Lower lobe of right lung (tissue), 2 donors: ENCODE measurements around the gene SERPINB6. TPM values are rescaled to one million over a fixed set of nuclear protein-coding genes. Genes with fewer than 3 reads are reported as not detected.

ENCODE experiments used
- ATAC-seq, 2 donors: fragments of 200-7000 bp; cut with Tn5 transposase; one replicate each; pipeline ENCODE4 v1.9.1; 2020 to 2022; ENCODE audit warnings: mild to moderate bottlenecking in 2 of 2, moderate library complexity in 2 of 2
- DNase-seq: peaks from one replicate; pipeline ENCODE4 v3.0.0-alpha.2; 2020
- H3K27ac ChIP-seq: fragments of 200-600 bp; one replicate; pipeline ENCODE4 v1.8.0; 2022
- H3K27me3 ChIP-seq: fragments of 200-600 bp; one replicate; pipeline ENCODE4 v1.8.0; 2022; ENCODE audit warnings: low read depth
- H3K36me3 ChIP-seq: fragments of 200-600 bp; one replicate; pipeline ENCODE4 v1.8.0; 2022; ENCODE audit warnings: mild to moderate bottlenecking
- H3K4me1 ChIP-seq: fragments of 200-600 bp; one replicate; pipeline ENCODE4 v1.8.0; 2022
- H3K4me3 ChIP-seq: fragments of 200-600 bp; one replicate; pipeline ENCODE4 v1.8.0; 2022; ENCODE audit warnings: mild to moderate bottlenecking
- H3K9me3 ChIP-seq: fragments of 200-600 bp; one replicate; pipeline ENCODE4 v1.8.0; 2022
- CTCF ChIP-seq: fragments of 200-600 bp; IDR thresholded peaks from one replicate; pipeline ENCODE4 v1.8.0; 2022; ENCODE audit warnings: antibody characterized with exemption, mild to moderate bottlenecking
- intact Hi-C: fragments of 100-400 bp; cut with DNase I; formaldehyde crosslinking; loops from one replicate; pipeline ENCODE4 v1.11.0; 2022
- total RNA-seq: library from RNA; stranded (reverse); fragmentation: NEBNext Ultra II Directional; extraction: Animal tissue kit (Norgen Biotek cat#: 25700); gene quantifications from one replicate; pipeline ENCODE4 v1.2.1, GENCODE V29; 2021
- donor health status: DM: no; HTN: yes; CAD: no; lungs with severe emphysema.

SERPINB6 gene
- total RNA-seq, 1 donor from 2014 or later, result 160 TPM

DNA sequence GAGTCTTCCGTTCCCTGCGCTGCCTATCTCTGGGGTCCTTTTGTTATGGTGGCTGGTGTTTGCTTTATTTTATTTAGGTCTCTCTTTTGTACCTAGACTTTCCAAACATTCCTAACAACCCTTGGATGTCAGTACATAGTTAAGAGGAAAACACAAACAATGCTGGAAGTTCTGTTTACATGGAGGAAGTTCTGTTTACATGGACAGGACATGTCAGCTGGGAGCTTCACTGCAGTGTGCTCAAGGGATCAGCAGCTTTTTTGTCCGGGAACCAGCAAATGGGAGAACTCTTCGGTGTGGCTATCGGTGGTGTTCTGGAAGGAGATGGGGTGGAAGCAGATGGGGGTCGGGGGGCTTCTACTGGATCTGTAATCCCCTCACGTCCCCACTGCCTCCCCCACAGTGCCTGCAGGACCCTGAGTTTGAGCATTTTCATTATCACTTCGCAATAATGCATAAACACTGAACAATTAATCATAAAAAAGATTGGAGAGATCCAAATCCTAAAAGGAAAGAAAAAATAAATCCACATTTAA is 2.7 kb downstream of the SERPINB6 start:
- peaks cover 45% of the 10 kb centered on the region for H3K4me1 ChIP-seq

GRCh38 chr6:2967936-2968335 is 3.4 kb downstream of the SERPINB6 start:
- no peaks in the 10 kb centered on the region for H3K9me3 ChIP-seq
- H3K4me1 ChIP-seq, result peaks cover 52% of the 10 kb centered on the region
- peaks cover 4% of the 10 kb centered on the region for H3K36me3 ChIP-seq
- ATAC-seq (no peak), DNase-seq (no peak)
- no peaks in the 10 kb centered on the region for H3K27me3 ChIP-seq
- H3K4me3 ChIP-seq, result no peak overlapping the region
- intact Hi-C loops, result no loop called here
- H3K27ac ChIP-seq, result no peak overlapping the region
- no peak for TF ChIP-seq CTCF

More for the DNA sequence above, 2.7 kb downstream of the SERPINB6 start:
- no peak for ATAC-seq
- Histone ChIP-seq H3K4me3 (peak overlapping the region; percentile 28), H3K27me3 (no peaks in the 10 kb centered on the region), H3K27ac (peak overlapping the region; percentile 37), H3K36me3 (peaks cover 4% of the 10 kb centered on the region), H3K9me3 (no peaks in the 10 kb centered on the region)
- intact Hi-C loops, result no loop called here
- DNase-seq, result no peak
- TF ChIP-seq CTCF, result no peak

DNA sequence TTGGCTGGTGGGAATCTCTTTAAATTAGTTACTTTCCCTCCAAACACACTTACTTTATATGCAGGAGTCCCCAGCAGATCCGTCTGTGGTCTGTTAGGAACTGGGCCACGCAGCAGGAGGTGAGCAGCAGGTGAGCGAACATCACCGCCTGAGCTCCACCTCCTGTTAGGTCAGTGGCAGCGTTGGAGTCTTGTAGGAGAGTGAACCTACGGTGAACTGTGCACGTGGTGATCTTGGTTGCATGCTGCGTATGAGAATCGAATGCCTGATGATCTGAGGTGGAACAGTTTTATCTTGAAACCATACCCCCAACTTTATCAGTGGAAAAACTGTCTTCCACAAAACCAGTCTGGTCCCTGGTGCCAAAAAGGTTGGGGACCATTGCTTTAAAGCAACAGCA is 5.0 kb downstream of the SERPINB6 start:
- Histone ChIP-seq H3K9me3 (no peaks in the 10 kb centered on the region), H3K4me3 (no peak overlapping the region), H3K27ac (no peak overlapping the region), H3K4me1 (peaks cover 60% of the 10 kb centered on the region), H3K36me3 (peaks cover 4% of the 10 kb centered on the region), H3K27me3 (no peaks in the 10 kb centered on the region)
- intact Hi-C loops, result no loop called here
- DNase-seq (no peak), ATAC-seq (no peak)
- no peak for TF ChIP-seq CTCF

GRCh38 chr6:2964793-2965505 is 6.4 kb downstream of the SERPINB6 start:
- TF ChIP-seq CTCF, result no peak
- Histone ChIP-seq H3K27me3 (no peaks in the 10 kb centered on the region), H3K4me3 (no peak overlapping the region), H3K4me1 (peaks cover 68% of the 10 kb centered on the region), H3K27ac (no peak overlapping the region), H3K36me3 (peaks cover 4% of the 10 kb centered on the region), H3K9me3 (no peaks in the 10 kb centered on the region)
- no peak for DNase-seq
- intact Hi-C loops, result no loop called here
- ATAC-seq, result no peak

GRCh38 chr6:2963756-2964155 is 7.6 kb downstream of the SERPINB6 start:
- Histone ChIP-seq H3K4me1 (peaks cover 69% of the 10 kb centered on the region), H3K9me3 (no peaks in the 10 kb centered on the region), H3K27me3 (no peaks in the 10 kb centered on the region), H3K36me3 (peaks cover 4% of the 10 kb centered on the region), H3K27ac (no peak overlapping the region), H3K4me3 (no peak overlapping the region)
- DNase-seq (no peak), ATAC-seq (no peak)
- intact Hi-C loops, result no loop called here
- TF ChIP-seq CTCF, result no peak
